H9 (cell line): Measurements from ENCODE around the gene SETBP1. TPM values are rescaled to one million over a fixed set of nuclear protein-coding genes. Genes with fewer than 3 reads are reported as not detected.

Experiments used
- DNase-seq: peaks from one replicate; pipeline ENCODE4 v3.0.0-alpha.2; 2017
- H2AFZ ChIP-seq: one replicate; pipeline ENCODE4 v1.6.1; 2013; ENCODE audit warnings: mild to moderate bottlenecking, low read length, control low read depth, moderate library complexity
- H2AK5ac ChIP-seq: 2 replicates; pipeline ENCODE4 v1.6.1; 2013; ENCODE audit warnings: low read length, control low read depth, mixed read lengths; ENCODE audit not compliant: insufficient read length
- H2BK120ac ChIP-seq: one replicate; pipeline ENCODE4 v1.6.1; 2013; ENCODE audit warnings: low read depth, mild to moderate bottlenecking, low read length, control low read depth, inconsistent platforms; ENCODE audit not compliant: poor library complexity, severe bottlenecking
- H2BK12ac ChIP-seq: 2 replicates; pipeline ENCODE4 v1.6.1; 2013; ENCODE audit warnings: low read length, control low read depth, mixed read lengths, low read depth; ENCODE audit not compliant: insufficient read length
- H2BK15ac ChIP-seq: 2 replicates; pipeline ENCODE4 v1.6.1; 2013; ENCODE audit warnings: low read depth, low read length, control low read depth
- H2BK20ac ChIP-seq: one replicate; pipeline ENCODE4 v1.6.1; 2013; ENCODE audit warnings: low read depth, mild to moderate bottlenecking, low read length, control low read depth, inconsistent platforms; ENCODE audit not compliant: poor library complexity, severe bottlenecking
- H2BK5ac ChIP-seq: 2 replicates; pipeline ENCODE4 v1.6.1; 2013; ENCODE audit warnings: low read length, control low read depth, mixed read lengths; ENCODE audit not compliant: insufficient read length
- H3K14ac ChIP-seq: 2 replicates; pipeline ENCODE4 v1.6.1; 2013; ENCODE audit warnings: low read length, control low read depth; ENCODE audit not compliant: insufficient read depth
- H3K18ac ChIP-seq: 2 replicates; pipeline ENCODE4 v1.6.1; 2013; ENCODE audit warnings: low read depth, mild to moderate bottlenecking, mixed read lengths, low read length, control low read depth; ENCODE audit not compliant: insufficient read length
- H3K23ac ChIP-seq: 2 replicates; pipeline ENCODE4 v1.6.1; 2013; ENCODE audit warnings: low read length, control low read depth, mixed read lengths, low read depth; ENCODE audit not compliant: insufficient read length
- H3K23me2 ChIP-seq: 2 replicates; pipeline ENCODE4 v1.6.1; 2013; ENCODE audit warnings: low read depth, mild to moderate bottlenecking, mixed read lengths, low read length, control low read depth; ENCODE audit not compliant: insufficient read length, poor library complexity, severe bottlenecking
- H3K27ac ChIP-seq: 2 replicates; pipeline ENCODE4 v1.5.1; 2013; ENCODE audit warnings: low read length, control low read depth, mixed read lengths, low read depth; ENCODE audit not compliant: insufficient read length
- H3K27me3 ChIP-seq: 2 replicates; pipeline ENCODE4 v1.6.1; 2013; ENCODE audit warnings: low read length, control low read depth, inconsistent platforms; ENCODE audit not compliant: insufficient read depth
- H3K4ac ChIP-seq: 2 replicates; pipeline ENCODE4 v1.6.1; 2013; ENCODE audit warnings: low read depth, mild to moderate bottlenecking, control low read depth, inconsistent platforms, low read length, moderate library complexity
- H3K4me1 ChIP-seq: 2 replicates; pipeline ENCODE4 v1.6.1; 2013; ENCODE audit warnings: low read length, control low read depth, inconsistent platforms; ENCODE audit not compliant: insufficient read depth
- H3K4me2 ChIP-seq: 2 replicates; pipeline ENCODE4 v1.6.1; 2013; ENCODE audit warnings: low read length, control low read depth, mixed read lengths; ENCODE audit not compliant: insufficient read length, insufficient read depth
- H3K56ac ChIP-seq: 2 replicates; pipeline ENCODE4 v1.6.1; 2013; ENCODE audit warnings: low read depth, mild to moderate bottlenecking, mixed read lengths, low read length, control low read depth; ENCODE audit not compliant: insufficient read length
- H3K79me1 ChIP-seq: 2 replicates; pipeline ENCODE4 v1.6.1; 2013; ENCODE audit warnings: low read depth, mild to moderate bottlenecking, moderate library complexity, low read length, control low read depth, inconsistent platforms; ENCODE audit not compliant: insufficient read depth, poor library complexity, severe bottlenecking
- H3K79me2 ChIP-seq: 2 replicates; pipeline ENCODE4 v1.6.1; 2013; ENCODE audit warnings: low read length, control low read depth, inconsistent platforms; ENCODE audit not compliant: insufficient read depth
- H3K9ac ChIP-seq: 2 replicates; pipeline ENCODE4 v1.6.1; 2013; ENCODE audit warnings: low read length, control low read depth, mixed read lengths; ENCODE audit not compliant: insufficient read length; ENCODE audit errors: extremely low read depth
- H3K9me3 ChIP-seq: one replicate; pipeline ENCODE4 v1.6.1; 2013; ENCODE audit warnings: low read depth, low read length, inconsistent platforms; ENCODE audit not compliant: control insufficient read depth
- H3T11ph ChIP-seq: one replicate; pipeline ENCODE4 v1.6.1; 2013; ENCODE audit warnings: mild to moderate bottlenecking, low read length, control low read depth, inconsistent platforms
- H4K20me1 ChIP-seq: one replicate; pipeline ENCODE4 v1.6.1; 2013; ENCODE audit not compliant: control insufficient read depth, insufficient read length, insufficient read depth
- H4K5ac ChIP-seq: 2 replicates; pipeline ENCODE4 v1.6.1; 2013; ENCODE audit warnings: low read depth, mild to moderate bottlenecking, mixed read lengths, low read length, control low read depth; ENCODE audit not compliant: insufficient read length
- H4K8ac ChIP-seq: replicated peaks from 2 replicates; pipeline ENCODE4 v1.6.1; 2013; ENCODE audit warnings: low read length, control low read depth, mixed read lengths, low read depth; ENCODE audit not compliant: insufficient read length
- H4K91ac ChIP-seq: 2 replicates; pipeline ENCODE4 v1.6.1; 2013; ENCODE audit warnings: low read depth, mild to moderate bottlenecking, moderate library complexity, mixed read lengths, low read length, control low read depth; ENCODE audit not compliant: insufficient read length
- H3K27ac Mint-ChIP-seq, 3 experiments: 2 replicates in 2 of 3; 3 replicates in 1 of 3; pipeline ENCODE4 v1.8.0; 2020 to 2021; ENCODE audit warnings: mixed read lengths in 3 of 3, mild to moderate bottlenecking in 1 of 3, moderate library complexity in 1 of 3
- H3K27me3 Mint-ChIP-seq: 2 replicates; pipeline ENCODE4 v1.8.0; 2021; ENCODE audit warnings: low read depth, mild to moderate bottlenecking, moderate library complexity, mixed read lengths
- H3K36me3 Mint-ChIP-seq, 3 experiments: 2 replicates in 2 of 3; 3 replicates in 1 of 3; pipeline ENCODE4 v1.8.0; 2020 to 2021; ENCODE audit warnings: low read depth in 3 of 3, mixed read lengths in 3 of 3; ENCODE audit not compliant: insufficient read depth in 1 of 3
- H3K4me1 Mint-ChIP-seq, 2 experiments: 2 replicates each; pipeline ENCODE4 v1.8.0; 2020; ENCODE audit warnings: mixed read lengths in 2 of 2
- H3K4me3 Mint-ChIP-seq, 2 experiments: 2 replicates in 1 of 2; 3 replicates in 1 of 2; pipeline ENCODE4 v1.8.0; 2020 to 2021; ENCODE audit warnings: mild to moderate bottlenecking in 2 of 2, mixed read lengths in 2 of 2, moderate library complexity in 1 of 2
- H3K9me3 Mint-ChIP-seq, 2 experiments: 2 replicates in 1 of 2; 3 replicates in 1 of 2; pipeline ENCODE4 v1.8.0; 2020; ENCODE audit warnings: mild to moderate bottlenecking in 2 of 2, mixed read lengths in 2 of 2, moderate library complexity in 1 of 2
- WGBS: extraction: QIAGEN DNeasy Blood & Tissue Kit; methylation state at CpG from one replicate; pipeline ENCODE4 v1.1.7; 2013; ENCODE audit warnings: missing lambda C conversion rate, low lambda C conversion rate, mixed read lengths; ENCODE audit not compliant: insufficient read length; ENCODE audit errors: extremely low coverage; 5-methylcytosine and 5-hydroxymethylcytosine counted together
- total RNA-seq: library from RNA; stranded (reverse); gene quantifications from 2 replicates; pipeline ENCODE4 v1.2.1, GENCODE V29; 2021
- TF ChIP-seq, protein P1 (sequence below): fragments of 200-600 bp; sonication (generic); conservative IDR thresholded peaks from 3 replicates; pipeline ENCODE4 v1.8.0; 2021; ENCODE audit warnings: antibody characterized with exemption, mild to moderate bottlenecking

The SETBP1 gene
- total RNA-seq, 1 experiment from 2014 or later = 4.6 TPM

GRCh38 chr18:44821924-44822323 lies 141.2 kb downstream of the SETBP1 start:
- H3K23ac ChIP-seq = no peak overlapping the region
- no peak overlapping the region for H3K4me2 ChIP-seq
- WGBS = no CpG with 5 or more reads among the region's 1 CpG
- TF ChIP-seq, protein P1, sequence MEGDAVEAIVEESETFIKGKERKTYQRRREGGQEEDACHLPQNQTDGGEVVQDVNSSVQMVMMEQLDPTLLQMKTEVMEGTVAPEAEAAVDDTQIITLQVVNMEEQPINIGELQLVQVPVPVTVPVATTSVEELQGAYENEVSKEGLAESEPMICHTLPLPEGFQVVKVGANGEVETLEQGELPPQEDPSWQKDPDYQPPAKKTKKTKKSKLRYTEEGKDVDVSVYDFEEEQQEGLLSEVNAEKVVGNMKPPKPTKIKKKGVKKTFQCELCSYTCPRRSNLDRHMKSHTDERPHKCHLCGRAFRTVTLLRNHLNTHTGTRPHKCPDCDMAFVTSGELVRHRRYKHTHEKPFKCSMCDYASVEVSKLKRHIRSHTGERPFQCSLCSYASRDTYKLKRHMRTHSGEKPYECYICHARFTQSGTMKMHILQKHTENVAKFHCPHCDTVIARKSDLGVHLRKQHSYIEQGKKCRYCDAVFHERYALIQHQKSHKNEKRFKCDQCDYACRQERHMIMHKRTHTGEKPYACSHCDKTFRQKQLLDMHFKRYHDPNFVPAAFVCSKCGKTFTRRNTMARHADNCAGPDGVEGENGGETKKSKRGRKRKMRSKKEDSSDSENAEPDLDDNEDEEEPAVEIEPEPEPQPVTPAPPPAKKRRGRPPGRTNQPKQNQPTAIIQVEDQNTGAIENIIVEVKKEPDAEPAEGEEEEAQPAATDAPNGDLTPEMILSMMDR = no peak
- no peaks in the 10 kb centered on the region for H4K20me1 ChIP-seq
- H3K27ac Mint-ChIP-seq = no peak overlapping the region
- H3K18ac ChIP-seq = no peak overlapping the region
- H2BK15ac ChIP-seq = no peak overlapping the region
- no peak overlapping the region for H4K5ac ChIP-seq
- H3K4me1 ChIP-seq = peaks cover 2% of the 10 kb centered on the region; the same call in 1 of the 2 replicates
- no peak overlapping the region for H3K14ac ChIP-seq
- H3K4me3 Mint-ChIP-seq = no peak overlapping the region
- H3K79me1 ChIP-seq = no peaks in the 10 kb centered on the region
- H2BK12ac ChIP-seq = no peak overlapping the region
- no peaks in the 10 kb centered on the region for H3K79me2 ChIP-seq
- no peak overlapping the region for H2AK5ac ChIP-seq
- no peak overlapping the region for H4K8ac ChIP-seq
- no peak overlapping the region for H3T11ph ChIP-seq
- H3K27me3 ChIP-seq = no peaks in the 10 kb centered on the region
- H3K9ac ChIP-seq = no peak overlapping the region
- no peaks in the 10 kb centered on the region for H3K9me3 Mint-ChIP-seq
- H3K36me3 Mint-ChIP-seq = peaks cover 0 to 1% (median 0%) of the 10 kb centered on the region in 3 experiments; a peak in 1 of 7 replicates
- no peak overlapping the region for H4K91ac ChIP-seq
- H2BK20ac ChIP-seq = no peak overlapping the region
- H3K23me2 ChIP-seq = no peaks in the 10 kb centered on the region
- no peak for DNase-seq
- H3K27me3 Mint-ChIP-seq = peaks cover 6% of the 10 kb centered on the region; the same call in 1 of the 2 replicates
- H3K27ac ChIP-seq = no peak overlapping the region
- peaks cover 28 to 53% of the 10 kb centered on the region in 2 experiments for H3K4me1 Mint-ChIP-seq
- H2BK120ac ChIP-seq = no peak overlapping the region
- H3K4ac ChIP-seq = no peak overlapping the region
- H3K9me3 ChIP-seq = no peaks in the 10 kb centered on the region
- no peak overlapping the region for H2AFZ ChIP-seq
- H2BK5ac ChIP-seq = no peak overlapping the region
- no peak overlapping the region for H3K56ac ChIP-seq
